ENCODE results near the gene WSB1. TPM values are rescaled to one million over a fixed set of nuclear protein-coding genes. Genes with fewer than 3 reads are reported as not detected.

The WSB1 gene
- polyA plus RNA-seq, 2 of the 4 experiments (the other 2 are of a cell fraction), result 46.0 to 111 TPM

DNA sequence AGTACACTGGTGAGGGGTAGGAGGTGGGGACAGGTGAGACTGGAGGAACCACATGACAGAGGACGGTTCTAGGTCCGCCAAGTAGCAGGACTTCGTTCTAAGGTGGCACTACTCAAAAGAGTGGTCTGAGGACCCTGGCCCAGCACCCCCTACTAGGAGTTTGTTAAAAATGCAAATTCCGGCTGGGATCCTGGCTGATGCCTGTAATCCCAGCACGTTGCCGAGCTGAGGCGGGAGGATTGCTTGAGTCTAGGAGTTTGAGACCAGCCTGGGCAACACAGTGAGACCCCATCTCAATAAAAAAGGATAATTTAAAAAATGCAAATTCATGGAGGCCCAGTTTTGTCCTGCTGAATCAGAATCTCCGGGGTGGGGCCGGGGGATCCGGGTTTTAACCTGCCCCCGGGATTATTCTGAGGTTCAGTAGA lies 59.1 kb downstream of the WSB1 start:
- ATAC-seq (no peak), FAIRE-seq (no peak), DNase-seq (ENCODE audit: low read depth in 1 of 2, low spot score in 1 of 2) (peak in 1 of 2 experiments; percentile 40)
- no peaks in the 10 kb centered on the region for H3K9me3 ChIP-seq
- peak overlapping the region; percentile 88 for H3K4me2 ChIP-seq
- 43% methylated on average over 11 of the region's 11 CpGs for WGBS (ENCODE audit: missing lambda C conversion rate)
- CTCF ChIA-PET, result interaction anchor here (0.7 to 21.9 kb wide), 13 partner anchors 9 to 403 kb away, joined by 3 to 358 read pairs (median 4); partner anchors contain the start of gene KSR1
- TF ChIP-seq HOXB13 (CRISPR knock-in tag; IDR thresholded peaks at IDR 0.05; ENCODE audit: low read depth), result peak; percentile 76
- TF ChIP-seq FOXS1 (CRISPR knock-in tag; IDR thresholded peaks at IDR 0.05), result 0 out of 2 replicates have a peak, but pooled peaks have one; percentile 2
- no peak for TF ChIP-seq GATA3 (IDR thresholded peaks at IDR 0.05; ENCODE audit: borderline replicate concordance)
- TF ChIP-seq TFCP2L1 (CRISPR knock-in tag; IDR thresholded peaks at IDR 0.05), result peak; percentile 69; the same call in 1 of the 2 replicates
- TF ChIP-seq RARB (CRISPR knock-in tag; IDR thresholded peaks at IDR 0.05), result peak; percentile 63; the same call in 1 of the 2 replicates
- 0 out of 2 replicates have a peak, but pooled peaks have one; percentile 63 for TF ChIP-seq FOSB (CRISPR knock-in tag; IDR thresholded peaks at IDR 0.05)
- no peak for TF ChIP-seq ESRRA (IDR thresholded peaks at IDR 0.05; ENCODE audit: borderline replicate concordance, low read length)
- no peak for TF ChIP-seq RCOR1 (IDR thresholded peaks at IDR 0.05; ENCODE audit: low read depth, low read length)
- no peak for TF ChIP-seq PBX3 (IDR thresholded peaks at IDR 0.05)
- no peak for TF ChIP-seq RNF2 (IDR thresholded peaks at IDR 0.05; ENCODE audit: borderline replicate concordance, low read depth)
- 0 out of 2 replicates have a peak, but pooled peaks have one; percentile 20 for TF ChIP-seq HDAC2 (IDR thresholded peaks at IDR 0.05)
- TF ChIP-seq BHLHE40 (IDR thresholded peaks at IDR 0.05; ENCODE audit: low read depth, low read length), result no peak
- peak; percentile 16; the same call in 1 of the 2 replicates for TF ChIP-seq HOXB5 (CRISPR knock-in tag; IDR thresholded peaks at IDR 0.05)
- TF ChIP-seq, protein P1, sequence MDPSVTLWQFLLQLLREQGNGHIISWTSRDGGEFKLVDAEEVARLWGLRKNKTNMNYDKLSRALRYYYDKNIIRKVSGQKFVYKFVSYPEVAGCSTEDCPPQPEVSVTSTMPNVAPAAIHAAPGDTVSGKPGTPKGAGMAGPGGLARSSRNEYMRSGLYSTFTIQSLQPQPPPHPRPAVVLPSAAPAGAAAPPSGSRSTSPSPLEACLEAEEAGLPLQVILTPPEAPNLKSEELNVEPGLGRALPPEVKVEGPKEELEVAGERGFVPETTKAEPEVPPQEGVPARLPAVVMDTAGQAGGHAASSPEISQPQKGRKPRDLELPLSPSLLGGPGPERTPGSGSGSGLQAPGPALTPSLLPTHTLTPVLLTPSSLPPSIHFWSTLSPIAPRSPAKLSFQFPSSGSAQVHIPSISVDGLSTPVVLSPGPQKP (IDR thresholded peaks at IDR 0.05; ENCODE audit: low read depth, low read length), result no peak
- no peak for TF ChIP-seq SREBF2 (IDR thresholded peaks at IDR 0.05)
- peak; percentile 75 for TF ChIP-seq ATOH8 (CRISPR knock-in tag; IDR thresholded peaks at IDR 0.05; ENCODE audit: low read depth)
- TF ChIP-seq ZFP36 (IDR thresholded peaks at IDR 0.05; ENCODE audit: borderline replicate concordance, partially characterized antibody), result no peak
- POLR2A ChIA-PET, result no interaction called here
- peak overlapping the region; percentile 59 for H3K4me3 ChIP-seq
- H3K27ac ChIP-seq, result peak overlapping the region; percentile 90 to 99
- peaks cover 29% of the 10 kb centered on the region for H3K4me1 ChIP-seq

DNA sequence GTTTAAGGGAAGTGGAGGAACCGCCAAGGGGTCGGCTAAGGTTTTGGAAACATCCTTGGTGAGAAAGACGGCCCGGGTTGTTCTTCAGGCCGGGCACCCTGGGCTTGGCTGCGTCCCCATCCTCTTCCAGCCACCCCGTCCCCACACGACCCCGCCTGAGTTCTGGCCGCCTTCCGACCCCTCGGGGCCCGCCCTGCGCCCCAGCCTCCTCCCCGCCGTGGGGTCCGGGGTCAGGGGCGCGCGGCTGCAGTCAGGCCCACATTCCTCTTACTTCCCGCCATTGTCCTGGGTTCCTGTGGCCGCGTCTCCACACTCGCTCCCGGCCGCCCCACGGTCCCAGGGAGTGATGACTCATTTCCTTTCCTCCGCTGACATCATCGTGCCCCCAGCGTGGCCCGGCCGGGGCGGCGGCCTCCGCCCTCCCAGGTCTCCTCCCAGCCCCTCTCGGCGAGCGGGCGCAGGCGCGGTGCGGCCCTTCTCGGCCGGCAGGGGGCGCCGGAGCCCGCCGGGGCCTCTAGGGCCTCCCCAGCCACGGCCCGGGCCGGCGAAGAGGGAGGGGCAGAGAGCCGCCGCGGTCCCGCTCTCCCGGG lies 59.6 kb downstream of the WSB1 start:
- FAIRE-seq, result no peak
- ChIA-PET CTCF (interaction anchor here (0.6 to 21.9 kb wide), 56 partner anchors 9 to 527 kb away, joined by 3 to 358 read pairs (median 5); partner anchors contain the start of gene KSR1), POLR2A (interaction anchor here (1.0 to 1.7 kb wide), 3 partner anchors 29 to 246 kb away, joined by 5 to 7 read pairs (median 6); partner anchors contain the start of gene KSR1)
- no peak for TF ChIP-seq FOSB (CRISPR knock-in tag; IDR thresholded peaks at IDR 0.05)
- peak; percentile 39 for TF ChIP-seq MAFK (IDR thresholded peaks at IDR 0.05; ENCODE audit: partially characterized antibody)
- TF ChIP-seq EHMT2 (IDR thresholded peaks at IDR 0.05; ENCODE audit: low read depth), result no peak
- TF ChIP-seq HMGXB4 (CRISPR knock-in tag; IDR thresholded peaks at IDR 0.05; ENCODE audit: borderline replicate concordance), result no peak
- no peak for TF ChIP-seq SREBF2 (IDR thresholded peaks at IDR 0.05)
- peak; percentile 75 for TF ChIP-seq JUNB (IDR thresholded peaks at IDR 0.05)
- TF ChIP-seq NFE2L2 (conservative IDR thresholded peaks at IDR 0.05; ENCODE audit: low read length), result no peak
- TF ChIP-seq NPAS2 (CRISPR knock-in tag; IDR thresholded peaks at IDR 0.05; ENCODE audit: borderline replicate concordance), result no peak
- TF ChIP-seq TFCP2L1 (CRISPR knock-in tag; IDR thresholded peaks at IDR 0.05), result peak; percentile 81
- no peak for TF ChIP-seq HDAC2 (IDR thresholded peaks at IDR 0.05)
- peak; percentile 60 for TF ChIP-seq RFX5 (IDR thresholded peaks at IDR 0.05)
- TF ChIP-seq RAD21 (conservative IDR thresholded peaks at IDR 0.05 in 1 of 2, IDR thresholded peaks at IDR 0.05 in 1 of 2), result peak; percentile 67 to 99
- TF ChIP-seq EHF (CRISPR knock-in tag; IDR thresholded peaks at IDR 0.05), result no peak
- peak; percentile 81 for TF ChIP-seq POLR2A (IDR thresholded peaks at IDR 0.05; ENCODE audit: low read length)
- TF ChIP-seq, protein P2, sequence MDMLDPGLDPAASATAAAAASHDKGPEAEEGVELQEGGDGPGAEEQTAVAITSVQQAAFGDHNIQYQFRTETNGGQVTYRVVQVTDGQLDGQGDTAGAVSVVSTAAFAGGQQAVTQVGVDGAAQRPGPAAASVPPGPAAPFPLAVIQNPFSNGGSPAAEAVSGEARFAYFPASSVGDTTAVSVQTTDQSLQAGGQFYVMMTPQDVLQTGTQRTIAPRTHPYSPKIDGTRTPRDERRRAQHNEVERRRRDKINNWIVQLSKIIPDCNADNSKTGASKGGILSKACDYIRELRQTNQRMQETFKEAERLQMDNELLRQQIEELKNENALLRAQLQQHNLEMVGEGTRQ (IDR thresholded peaks at IDR 0.05), result no peak
- TF ChIP-seq, protein P3, sequence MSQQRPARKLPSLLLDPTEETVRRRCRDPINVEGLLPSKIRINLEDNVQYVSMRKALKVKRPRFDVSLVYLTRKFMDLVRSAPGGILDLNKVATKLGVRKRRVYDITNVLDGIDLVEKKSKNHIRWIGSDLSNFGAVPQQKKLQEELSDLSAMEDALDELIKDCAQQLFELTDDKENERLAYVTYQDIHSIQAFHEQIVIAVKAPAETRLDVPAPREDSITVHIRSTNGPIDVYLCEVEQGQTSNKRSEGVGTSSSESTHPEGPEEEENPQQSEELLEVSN (IDR thresholded peaks at IDR 0.05; ENCODE audit: borderline replicate concordance, low read depth), result peak; percentile 87
- TF ChIP-seq CHD4 (IDR thresholded peaks at IDR 0.05; ENCODE audit: borderline replicate concordance), result no peak
- no peak for TF ChIP-seq HEYL (CRISPR knock-in tag; IDR thresholded peaks at IDR 0.05)
- TF ChIP-seq RARB (CRISPR knock-in tag; IDR thresholded peaks at IDR 0.05), result no peak
- TF ChIP-seq FOXS1 (CRISPR knock-in tag; IDR thresholded peaks at IDR 0.05), result no peak

More for the DNA sequence above, 59.6 kb downstream of the WSB1 start:
- Histone ChIP-seq H3K4me3 (peak overlapping the region; percentile 59), H3K4me1 (peaks cover 25% of the 10 kb centered on the region), H3K9me3 (no peaks in the 10 kb centered on the region), H3K4me2 (peak overlapping the region; percentile 88), H3K27ac (peak overlapping the region; percentile 90 to 99)
- ATAC-seq (peak; percentile 85 to 93), DNase-seq (ENCODE audit: low read depth in 1 of 2, low spot score in 1 of 2) (peak; percentile 96 to 97)
- WGBS (ENCODE audit: missing lambda C conversion rate), result under 1% methylated on average over 24 of the region's 57 CpGs
